ENCODE measurements around the gene GPR162. TPM values are rescaled to one million over a fixed set of nuclear protein-coding genes. Genes with fewer than 3 reads are reported as not detected.

The GPR162 gene
- total RNA-seq, 1 experiment from 2014 or later = 6.1 TPM

GRCh38 chr12:6823182-6824084, 1.8 kb downstream of the GPR162 start:
- no peak overlapping the region for H3K4ac ChIP-seq (ENCODE audit: low read depth, low read length)
- H2BK20ac ChIP-seq (ENCODE audit: low read depth, low read length, poor library complexity, severe bottlenecking) = no peak overlapping the region
- Mint-ChIP-seq H3K4me1 (peaks cover 64 to 79% of the 10 kb centered on the region in 2 experiments), H3K4me3 (peak overlapping the region in 1 of 2 experiments; percentile 71; a peak in 4 of 5 replicates), H3K27ac (peak overlapping the region in 1 of 3 experiments; percentile 14; a peak in 1 of 7 replicates), H3K9me3 (no peaks in the 10 kb centered on the region), H3K27me3 (ENCODE audit: low read depth) (peaks cover 55% of the 10 kb centered on the region), H3K36me3 (ENCODE audit: insufficient read depth in 1 of 3, low read depth in 3 of 3) (peaks cover 10 to 15% (median 10%) of the 10 kb centered on the region in 3 experiments; a peak in 6 of 7 replicates)
- no peak overlapping the region for H3K9ac ChIP-seq (ENCODE audit: extremely low read depth, insufficient read length, low read length)
- no CpG with 5 or more reads among the region's 12 CpGs for WGBS (ENCODE audit: extremely low coverage, insufficient read length, low lambda C conversion rate)
- no peak overlapping the region for H2BK12ac ChIP-seq (ENCODE audit: insufficient read length, low read depth, low read length)
- no peak overlapping the region for H3K14ac ChIP-seq (ENCODE audit: insufficient read depth, low read length)
- peaks cover 14% of the 10 kb centered on the region for H3K23me2 ChIP-seq (ENCODE audit: insufficient read length, low read depth, low read length, poor library complexity, severe bottlenecking)
- H3K23ac ChIP-seq (ENCODE audit: insufficient read length, low read depth, low read length) = no peak overlapping the region
- no peak overlapping the region for H2BK15ac ChIP-seq (ENCODE audit: low read depth, low read length)
- no peak for DNase-seq
- H3K18ac ChIP-seq (ENCODE audit: insufficient read length, low read depth, low read length) = no peak overlapping the region
- peaks cover 4% of the 10 kb centered on the region; the same call in 1 of the 2 replicates for H3K27me3 ChIP-seq (ENCODE audit: insufficient read depth, low read length)
- no peak overlapping the region for H3T11ph ChIP-seq (ENCODE audit: low read length)
- no peak overlapping the region for H3K4me2 ChIP-seq (ENCODE audit: insufficient read depth, insufficient read length, low read length)
- H3K9me3 ChIP-seq (ENCODE audit: control insufficient read depth, low read depth, low read length) = no peaks in the 10 kb centered on the region
- no peak overlapping the region for H4K5ac ChIP-seq (ENCODE audit: insufficient read length, low read depth, low read length)
- H2AK5ac ChIP-seq (ENCODE audit: insufficient read length, low read length) = no peak overlapping the region
- H4K20me1 ChIP-seq (ENCODE audit: control insufficient read depth, insufficient read depth, insufficient read length) = peaks cover 4% of the 10 kb centered on the region
- H2BK120ac ChIP-seq (ENCODE audit: low read depth, low read length, poor library complexity, severe bottlenecking) = no peak overlapping the region
- H3K27ac ChIP-seq (ENCODE audit: insufficient read length, low read depth, low read length) = no peak overlapping the region
- no peak overlapping the region for H4K91ac ChIP-seq (ENCODE audit: insufficient read length, low read depth, low read length)
- H2AFZ ChIP-seq (ENCODE audit: low read length) = no peak overlapping the region
- H3K79me2 ChIP-seq (ENCODE audit: insufficient read depth, low read length) = no peaks in the 10 kb centered on the region
- no peak overlapping the region for H4K8ac ChIP-seq (replicated peaks; ENCODE audit: insufficient read length, low read depth, low read length)
- no peak for TF ChIP-seq CTCF (conservative IDR thresholded peaks at IDR 0.05)
- no peaks in the 10 kb centered on the region for H3K79me1 ChIP-seq (ENCODE audit: insufficient read depth, low read depth, low read length, poor library complexity, severe bottlenecking)
- H3K4me1 ChIP-seq (ENCODE audit: insufficient read depth, low read length) = peaks cover 5% of the 10 kb centered on the region; the same call in 1 of the 2 replicates
- no peak overlapping the region for H3K56ac ChIP-seq (ENCODE audit: insufficient read length, low read depth, low read length)
- no peak overlapping the region for H2BK5ac ChIP-seq (ENCODE audit: insufficient read length, low read length)
